HepG2 (cell line): ENCODE data around the gene RBM12. TPM values are rescaled to one million over a fixed set of nuclear protein-coding genes. Genes with fewer than 3 reads are reported as not detected.

Experiments used
- AGO2 ChIP-seq: fragments of 200-400 bp; formaldehyde crosslinking; optimal IDR thresholded peaks from 2 replicates; pipeline ENCODE3; 2017; ENCODE audit warnings: mild to moderate bottlenecking, low read depth, low read length, moderate library complexity
- ETV5 ChIP-seq: IDR thresholded peaks from 2 replicates; pipeline ENCODE4 v1.6.1; 2018; ENCODE audit warnings: missing biosample characterization, missing genetic modification reagents, inconsistent platforms, borderline replicate concordance
- FOXA1 ChIP-seq, 2 experiments: fragments of 450-650 bp in 1 of 2; sonication (generic) in 1 of 2; formaldehyde crosslinking in 1 of 2; IDR thresholded peaks; 2 replicates each; pipeline versions ENCODE4 v1.4.0 to v1.6.1; 2016 to 2020; ENCODE audit warnings: missing genetic modification reagents in 1 of 2
- HNF4G ChIP-seq, 2 experiments: sonication (generic) in 1 of 2; formaldehyde crosslinking in 1 of 2; IDR thresholded peaks; 2 replicates each; pipeline versions ENCODE4 v1.4.0 to v1.6.1; 2011 to 2020; ENCODE audit warnings: borderline replicate concordance in 2 of 2, low read depth in 2 of 2, mild to moderate bottlenecking in 2 of 2, low read length in 1 of 2, missing genetic modification reagents in 1 of 2, moderate library complexity in 1 of 2
- NFE2L2 ChIP-seq: fragments of 150-350 bp; IDR thresholded peaks from 2 replicates; pipeline ENCODE4 v1.6.1; 2014; ENCODE audit warnings: low read length
- NR1H2 ChIP-seq: sonication (generic); formaldehyde crosslinking; IDR thresholded peaks from 2 replicates; pipeline ENCODE4 v1.8.1; 2022; ENCODE audit warnings: low read depth, missing genetic modification reagents, borderline replicate concordance
- POLR2A ChIP-seq, 2 experiments: IDR thresholded peaks; 2 replicates each; pipeline ENCODE4 v1.6.1; 2011; ENCODE audit warnings: low read depth in 2 of 2, low read length in 2 of 2, mild to moderate bottlenecking in 1 of 2, moderate library complexity in 1 of 2; ENCODE audit not compliant: insufficient read depth in 1 of 2
- POLR2AphosphoS5 ChIP-seq: IDR thresholded peaks from 2 replicates; pipeline ENCODE4 v1.6.1; 2012; ENCODE audit warnings: low read depth, low read length
- POLR2G ChIP-seq: fragments of 200-400 bp; formaldehyde crosslinking; IDR thresholded peaks from 2 replicates; pipeline ENCODE4 v1.6.1; 2018; ENCODE audit warnings: mild to moderate bottlenecking, low read depth, low read length, moderate library complexity
- RBM22 ChIP-seq: fragments of 200-400 bp; formaldehyde crosslinking; optimal IDR thresholded peaks from 2 replicates; pipeline ENCODE3; 2017; ENCODE audit warnings: mild to moderate bottlenecking, low read length, moderate library complexity
- REXO4 ChIP-seq: sonication (generic); formaldehyde crosslinking; IDR thresholded peaks from 2 replicates; pipeline ENCODE4 v1.8.0; 2022; ENCODE audit warnings: missing genetic modification reagents, mild to moderate bottlenecking, borderline replicate concordance
- STAT6 ChIP-seq: sonication (generic); formaldehyde crosslinking; IDR thresholded peaks from 2 replicates; pipeline ENCODE4 v1.4.0; 2020; ENCODE audit warnings: missing genetic modification reagents, mild to moderate bottlenecking, borderline replicate concordance
- ZFP91 ChIP-seq: sonication (generic); formaldehyde crosslinking; IDR thresholded peaks from 2 replicates; pipeline ENCODE4 v1.9.0; 2022; ENCODE audit warnings: missing genetic modification reagents, mild to moderate bottlenecking, borderline replicate concordance
- ZFY ChIP-seq: sonication (generic); formaldehyde crosslinking; IDR thresholded peaks from 2 replicates; pipeline ENCODE4 v1.4.0; 2020; ENCODE audit warnings: missing genetic modification reagents
- ZNF431 ChIP-seq: sonication (generic); formaldehyde crosslinking; IDR thresholded peaks from 2 replicates; pipeline ENCODE4 v1.9.0; 2022; ENCODE audit warnings: missing genetic modification reagents, low read depth, mild to moderate bottlenecking, borderline replicate concordance
- ZNF616 ChIP-seq: sonication (generic); formaldehyde crosslinking; IDR thresholded peaks from 2 replicates; pipeline ENCODE4 v1.5.0; 2020; ENCODE audit warnings: low read depth, mild to moderate bottlenecking, missing genetic modification reagents
- ZNF687 ChIP-seq: sonication (generic); formaldehyde crosslinking; IDR thresholded peaks from 2 replicates; pipeline ENCODE4 v1.5.1; 2020; ENCODE audit warnings: mild to moderate bottlenecking, missing genetic modification reagents, moderate library complexity
- polyA plus RNA-seq, 8 experiments: library from polyadenylated mRNA; depleted of rRNA in 3 of 8; stranded (reverse) in 7 of 8; unstranded in 1 of 8; fragments of >200 nt; fragmentation: Illumina TruSeq in 4 of 8; extraction: Trizol in 4 of 8; gene quantifications; 2 replicates each; pipeline versions ENCODE4 v1.2.1 to v1.2.3, GENCODE V29; 2011 to 2016; ENCODE audit warnings: low read depth in 4 of 8, missing spikeins in 1 of 8, mixed read lengths in 1 of 8; ENCODE audit not compliant: insufficient read depth in 1 of 8
- total RNA-seq, 5 experiments: library from RNA; depleted of rRNA; stranded (reverse); fragments of >200 nt; fragmentation: Illumina TruSeq; extraction: Trizol; gene quantifications; 2 replicates each; pipeline ENCODE4 v1.2.3, GENCODE V29; 2016; ENCODE audit warnings: low read depth in 1 of 5

The RBM12 gene
- total and polyA plus RNA-seq, 2 of the 13 experiments (the other 11 are each of a cell fraction or from before 2014, with no cell fraction given): 97.9 to 104 TPM

GRCh38 chr20:35652641-35653429 lies 11.9 kb downstream of the RBM12 start (continued):
- no peak for TF ChIP-seq NFE2L2
- no peak for TF ChIP-seq STAT6 (CRISPR knock-in tag)
- TF ChIP-seq POLR2A (IDR thresholded peaks at IDR 0.05; ENCODE audit: insufficient read depth in 1 of 2, low read depth in 2 of 2, low read length in 2 of 2): peak; percentile 16 to 29; a peak in 2 of 4 replicates
- no peak for TF ChIP-seq ZNF616 (CRISPR knock-in tag)
- 0 out of 2 replicates have a peak, but pooled peaks have one; percentile 19 for TF ChIP-seq ZFP91 (CRISPR knock-in tag)
- TF ChIP-seq POLR2G: peak; percentile 40
- TF ChIP-seq ETV5 (CRISPR knock-in tag): no peak
- TF ChIP-seq ZNF431 (CRISPR knock-in tag): no peak
- peak; percentile 97 for TF ChIP-seq RBM22
- TF ChIP-seq FOXA1 (IDR thresholded peaks at IDR 0.05): no peak
- TF ChIP-seq FOXA1 (CRISPR knock-in tag; IDR thresholded peaks at IDR 0.05): no peak
- TF ChIP-seq POLR2AphosphoS5: 0 out of 2 replicates have a peak, but pooled peaks have one; percentile 6
- TF ChIP-seq ZFY (CRISPR knock-in tag): peak; percentile 6; the same call in 1 of the 2 replicates
- TF ChIP-seq AGO2: peak; percentile 93
- no peak for TF ChIP-seq REXO4 (CRISPR knock-in tag)
- no peak for TF ChIP-seq NR1H2 (CRISPR knock-in tag)
- no peak for TF ChIP-seq HNF4G (IDR thresholded peaks at IDR 0.05; ENCODE audit: borderline replicate concordance, low read depth, low read length)
- TF ChIP-seq HNF4G (CRISPR knock-in tag; IDR thresholded peaks at IDR 0.05; ENCODE audit: borderline replicate concordance, low read depth): no peak
- peak; percentile 6; the same call in 1 of the 2 replicates for TF ChIP-seq ZNF687 (CRISPR knock-in tag)
